Suppressor macrophage (primary cell): ENCODE data around the gene ANKRD44.
"Not testable (repeated sequence)": the region's sequence is repeated elsewhere in the genome, so short reads cannot be mapped to it uniquely, and the experiment has no call there.

ENCODE experiments used
- DNase-seq, 4 experiments: peaks; one replicate each; pipeline ENCODE4 v3.0.0-alpha.2; 2020 to 2022
- total RNA-seq, 17 experiments: gene quantifications; one replicate each; lab custom pipeline; 2026; ENCODE audit warnings: mixed read lengths in 6 of 17, inconsistent platforms in 3 of 17; lab: John Stamatoyannopoulos, UW

Gene ANKRD44
- 14.4 to 110 (median 65.1) reads per million in 17 experiments for total RNA-seq

- peak; percentile 91 to 97 (median 94) for DNase-seq
These were observed at the start of gene ANKRD44 for GRCh38 chr2:197310271-197310985. TSS of gene ANKRD44 (minus strand) at chr2:197310780. CDS start at chr2:197310604, 176 bp downstream.

DNA sequence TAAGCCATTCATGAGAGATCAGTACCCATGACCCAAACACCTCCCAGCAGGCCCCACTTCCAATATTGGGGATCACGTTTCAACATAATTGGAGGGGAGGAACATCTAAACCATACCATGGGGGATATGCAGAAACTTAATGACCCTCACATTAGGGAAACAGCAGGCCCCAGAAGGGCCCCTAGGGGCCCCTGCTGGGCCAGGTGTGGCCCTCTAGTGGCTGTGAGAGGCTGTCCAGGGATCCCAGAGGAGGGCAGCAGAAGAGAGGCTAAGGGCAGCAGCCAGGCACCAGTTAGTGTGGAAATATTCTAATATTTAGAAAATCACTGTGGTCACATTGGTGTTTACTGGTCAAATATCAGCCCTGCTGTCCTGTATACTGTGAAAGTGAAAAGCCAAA is 49.3 kb upstream of the ANKRD44 start:
- no peak for DNase-seq

DNA sequence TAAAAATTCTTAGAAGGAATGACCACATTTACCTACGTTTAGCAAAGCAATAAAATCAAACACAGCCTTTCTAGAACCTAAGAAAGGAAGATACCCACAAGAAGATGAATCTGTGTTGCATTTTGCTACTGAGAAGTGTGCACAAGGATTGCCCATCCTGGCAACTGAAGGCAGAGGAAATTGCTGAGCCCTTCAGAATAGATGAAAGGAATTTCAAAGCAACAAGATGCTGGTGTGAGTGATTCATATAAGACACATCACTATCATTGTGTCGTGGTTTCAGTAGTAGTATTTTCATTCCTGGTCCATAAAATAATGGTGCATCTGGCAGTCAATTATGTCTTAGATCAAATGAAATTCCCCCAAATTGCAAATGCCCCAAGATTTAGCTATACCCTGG is 48.4 kb upstream of the ANKRD44 start:
- DNase-seq: no peak

DNA sequence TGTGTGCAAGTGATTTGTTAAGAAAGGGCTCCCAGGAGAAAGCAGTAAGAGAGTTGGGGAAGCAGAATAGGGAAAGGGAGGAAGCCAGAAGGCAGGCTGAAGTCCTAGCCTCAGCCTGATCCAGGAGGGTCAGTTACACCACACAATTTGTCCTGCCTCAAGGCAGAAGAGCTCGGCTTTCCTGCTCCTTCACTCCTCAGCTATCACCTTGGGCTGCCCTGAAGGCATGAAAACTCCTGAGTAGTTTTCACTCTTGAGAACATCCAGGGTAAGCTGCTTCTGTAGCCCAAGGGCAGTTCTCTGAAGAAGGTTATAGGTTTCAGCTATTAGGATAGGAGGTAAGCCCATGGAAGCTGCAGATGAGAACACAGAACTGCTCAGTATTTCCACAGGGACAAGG is 47.4 kb upstream of the ANKRD44 start:
- DNase-seq: no peak

- peak in 1 of 4 experiments; percentile 19 for DNase-seq
These were observed 45.6 kb upstream of the ANKRD44 start for GRCh38 chr2:197356136-197356535.

GRCh38 chr2:197354169-197354558 is 43.6 kb upstream of the ANKRD44 start:
- no peak for DNase-seq

- DNase-seq: no peak
These were observed 43.0 kb upstream of the ANKRD44 start for GRCh38 chr2:197353393-197354168.

- DNase-seq: no peak
These were observed 39.1 kb upstream of the ANKRD44 start for GRCh38 chr2:197349699-197350098.

- peak; percentile 10 to 65 (median 54) for DNase-seq
These were observed 38.3 kb upstream of the ANKRD44 start for GRCh38 chr2:197348721-197349360.

GRCh38 chr2:197345846-197346370 is 35.3 kb upstream of the ANKRD44 start:
- DNase-seq: no peak

DNA sequence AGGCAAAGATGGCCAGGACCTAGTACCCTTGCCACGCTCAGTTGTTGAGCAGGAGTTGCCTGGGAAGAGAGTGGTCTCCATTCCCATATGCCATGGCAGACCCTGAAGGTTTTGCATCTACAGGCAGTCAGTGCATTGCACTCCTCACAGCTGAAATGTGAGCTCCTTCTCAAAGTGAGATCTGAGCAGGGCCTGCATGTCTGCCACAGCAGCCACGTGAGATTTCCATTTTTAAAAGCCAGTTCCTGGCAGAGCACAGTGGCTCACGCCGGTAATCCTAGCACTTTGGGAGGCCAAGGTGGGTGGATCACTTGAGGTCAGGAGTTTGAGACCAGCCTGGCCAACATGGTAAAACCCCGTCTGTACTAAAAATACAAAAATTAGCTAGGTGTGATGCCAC is 33.4 kb upstream of the ANKRD44 start:
- not testable (repeated sequence) for DNase-seq

- no peak for DNase-seq
These were observed 30.0 kb upstream of the ANKRD44 start for GRCh38 chr2:197340591-197340990.

GRCh38 chr2:197339496-197340220 is 29.1 kb upstream of the ANKRD44 start:
- no peak for DNase-seq

- no peak for DNase-seq
These were observed 28.4 kb upstream of the ANKRD44 start for GRCh38 chr2:197339016-197339415.

DNA sequence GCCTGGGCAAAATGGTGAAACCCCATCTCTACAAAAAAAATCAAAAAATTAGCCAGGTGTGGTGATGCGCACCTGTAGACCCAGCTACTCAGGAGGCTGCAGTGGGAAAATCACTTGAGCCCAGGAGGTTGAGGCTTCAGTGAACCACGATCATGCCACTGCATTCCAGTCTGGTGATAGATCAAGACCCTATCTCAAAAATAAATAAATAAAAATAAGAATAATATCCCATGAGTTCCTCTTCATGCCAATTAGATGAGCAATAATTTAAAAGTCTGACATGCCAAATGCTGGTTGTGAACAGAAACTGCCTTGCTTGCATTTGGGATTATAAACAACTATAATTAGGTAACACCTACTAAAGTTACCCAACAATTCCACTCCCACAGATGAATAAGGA is 22.1 kb upstream of the ANKRD44 start:
- peak in 1 of 4 experiments; percentile 20 for DNase-seq

- no peak for DNase-seq
These were observed 17.9 kb upstream of the ANKRD44 start for GRCh38 chr2:197328461-197328860.

DNA sequence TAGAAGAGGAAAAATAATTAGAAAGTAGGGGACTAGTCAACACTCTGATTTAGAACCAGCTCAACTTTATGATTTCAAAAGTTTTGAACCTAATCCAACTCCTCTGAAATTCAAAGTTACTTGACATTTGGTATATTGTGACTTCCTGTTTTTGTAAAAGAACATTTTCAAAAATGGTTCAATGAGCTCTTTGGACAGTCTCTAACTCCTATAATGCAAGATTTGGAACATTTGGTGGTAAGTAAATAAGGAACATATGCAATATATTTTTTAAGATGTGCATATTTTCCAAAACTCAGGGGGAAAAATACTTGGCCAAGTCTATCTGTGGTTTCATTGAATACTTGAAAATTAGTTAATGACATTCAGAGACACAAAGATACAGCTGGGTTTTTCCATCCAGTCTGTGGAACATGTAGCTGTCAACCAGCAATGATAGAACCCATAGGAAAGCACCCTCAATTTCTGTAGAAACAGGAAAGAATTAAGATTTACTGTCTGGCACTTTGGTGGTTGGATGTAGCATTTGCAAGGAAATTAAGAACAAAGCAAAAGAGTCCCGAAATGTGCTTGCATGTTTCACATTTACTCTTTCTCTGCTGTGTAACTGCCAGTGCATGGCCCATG is 17.0 kb upstream of the ANKRD44 start:
- peak in 2 of 4 experiments; percentile 37 to 38 for DNase-seq

DNA sequence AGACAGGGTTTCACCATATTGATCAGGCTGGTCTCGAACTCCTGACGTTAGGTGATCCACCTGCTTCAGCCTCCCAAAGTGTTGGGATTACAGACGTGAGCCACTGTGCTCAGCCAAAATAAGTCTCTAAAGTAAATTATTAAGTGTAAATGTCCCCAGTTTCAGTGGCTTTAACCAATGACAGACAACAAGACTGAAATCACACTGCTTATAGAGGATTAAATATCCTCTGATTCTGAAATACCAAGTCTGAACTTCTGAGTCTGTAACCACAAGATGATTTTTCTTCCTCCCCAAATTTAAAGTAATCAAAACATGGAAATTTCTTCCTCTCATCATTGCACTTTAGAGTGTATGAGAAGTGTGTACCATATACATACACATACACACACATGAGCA is 16.5 kb upstream of the ANKRD44 start:
- no peak for DNase-seq

GRCh38 chr2:197324801-197325200 is 14.2 kb upstream of the ANKRD44 start:
- no peak for DNase-seq

DNA sequence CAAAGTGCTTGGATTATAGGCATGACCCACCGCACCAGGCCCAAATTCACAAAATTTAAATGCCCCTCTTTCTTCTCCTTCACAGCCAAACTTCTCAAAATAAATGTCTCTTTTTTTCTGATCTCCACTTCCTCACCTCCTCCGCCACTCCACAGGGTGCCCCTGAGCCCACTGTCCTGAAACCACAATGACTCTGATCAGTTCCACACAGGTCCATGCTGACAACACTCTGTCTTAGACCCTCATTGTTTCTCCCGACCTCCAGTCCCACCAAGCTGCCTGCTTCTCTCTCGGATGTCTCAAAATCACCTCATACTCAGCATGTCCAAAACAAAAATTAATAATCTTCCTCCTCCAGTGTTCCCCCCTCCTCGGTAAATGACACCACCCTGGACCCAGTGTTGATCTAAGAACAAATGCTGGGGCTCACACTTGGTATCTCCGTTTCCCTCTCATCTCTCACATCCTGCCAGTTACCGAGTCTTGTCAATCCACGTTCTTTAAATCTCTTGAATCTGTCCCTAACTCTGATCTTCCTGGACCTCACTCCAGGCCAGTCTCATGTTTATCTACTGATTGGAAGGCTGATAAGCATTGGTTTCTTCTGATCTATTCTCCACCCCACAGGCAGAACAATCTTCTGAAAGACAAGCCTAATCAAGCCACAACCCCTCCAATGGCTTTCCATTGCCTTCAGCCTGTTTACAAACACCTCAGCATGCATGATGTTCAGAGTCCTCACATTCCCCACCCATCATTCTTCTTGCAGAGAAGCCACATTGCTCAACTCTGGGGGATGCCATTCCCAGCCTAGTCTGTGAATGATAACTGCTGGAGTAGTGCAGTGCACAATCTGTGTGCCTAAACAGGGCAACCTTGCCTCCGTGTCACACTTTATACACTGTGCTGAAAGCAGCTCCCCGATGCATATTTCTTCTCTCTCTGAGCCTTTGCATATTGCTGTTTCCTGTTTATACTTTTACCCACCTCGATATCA is 12.4 kb upstream of the ANKRD44 start:
- DNase-seq: no peak

DNA sequence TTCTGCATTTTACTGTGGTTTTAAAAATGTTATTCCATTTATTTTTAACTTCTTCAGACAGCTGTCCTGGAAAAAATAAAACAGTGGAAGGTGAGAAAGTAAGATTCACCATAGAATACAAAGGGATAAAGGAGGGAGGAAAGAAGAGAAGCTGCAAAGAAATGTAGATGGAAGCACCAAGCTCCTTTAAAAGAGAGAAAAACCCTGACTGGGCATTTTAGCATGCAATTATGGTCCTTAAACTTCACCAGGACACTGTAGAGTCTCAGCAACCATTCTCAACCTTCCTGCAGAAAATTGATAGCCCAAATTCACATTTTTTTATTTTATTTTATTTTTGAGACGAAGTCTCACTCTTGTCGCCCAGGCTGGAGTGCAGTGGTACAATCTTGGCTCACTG is 11.6 kb upstream of the ANKRD44 start:
- no peak for DNase-seq
